ENCODE data around the gene FGF1. TPM values are rescaled to one million over a fixed set of nuclear protein-coding genes. Genes with fewer than 3 reads are reported as not detected.

Gene FGF1
- total RNA-seq, 4 donors from 2014 or later, result 0.75 to 5.9 (median 4.8) TPM

DNA sequence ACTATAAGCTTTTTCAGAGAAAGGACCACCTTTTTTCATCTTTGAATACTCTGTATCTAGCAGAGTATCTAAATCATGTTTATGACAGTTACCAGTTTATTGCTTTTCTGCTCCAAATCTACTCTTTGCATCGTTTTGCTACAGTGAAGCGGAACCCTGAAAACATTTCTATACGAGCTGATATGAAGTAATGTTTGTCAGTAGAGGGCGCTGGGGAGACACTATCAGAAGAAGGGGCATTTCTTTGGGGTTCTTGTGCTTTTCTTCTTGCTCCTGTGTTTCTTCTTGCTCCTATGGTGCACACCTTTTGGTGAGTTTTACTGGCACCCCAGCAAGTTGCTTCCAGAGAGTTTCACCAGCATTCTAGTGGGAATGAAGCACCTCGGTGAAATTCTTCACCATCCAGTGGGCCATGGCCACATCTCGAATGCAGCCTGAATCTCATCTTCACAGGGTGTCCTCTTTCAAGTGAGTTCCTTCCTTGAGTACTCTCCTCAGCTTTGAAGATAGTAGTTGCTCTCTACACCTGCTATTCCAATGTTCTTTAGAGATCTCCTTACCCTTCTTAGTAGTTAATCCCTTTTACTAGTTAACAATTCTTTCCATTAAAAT lies 98.4 kb downstream of the FGF1 start:
- TF ChIP-seq, protein P1, sequence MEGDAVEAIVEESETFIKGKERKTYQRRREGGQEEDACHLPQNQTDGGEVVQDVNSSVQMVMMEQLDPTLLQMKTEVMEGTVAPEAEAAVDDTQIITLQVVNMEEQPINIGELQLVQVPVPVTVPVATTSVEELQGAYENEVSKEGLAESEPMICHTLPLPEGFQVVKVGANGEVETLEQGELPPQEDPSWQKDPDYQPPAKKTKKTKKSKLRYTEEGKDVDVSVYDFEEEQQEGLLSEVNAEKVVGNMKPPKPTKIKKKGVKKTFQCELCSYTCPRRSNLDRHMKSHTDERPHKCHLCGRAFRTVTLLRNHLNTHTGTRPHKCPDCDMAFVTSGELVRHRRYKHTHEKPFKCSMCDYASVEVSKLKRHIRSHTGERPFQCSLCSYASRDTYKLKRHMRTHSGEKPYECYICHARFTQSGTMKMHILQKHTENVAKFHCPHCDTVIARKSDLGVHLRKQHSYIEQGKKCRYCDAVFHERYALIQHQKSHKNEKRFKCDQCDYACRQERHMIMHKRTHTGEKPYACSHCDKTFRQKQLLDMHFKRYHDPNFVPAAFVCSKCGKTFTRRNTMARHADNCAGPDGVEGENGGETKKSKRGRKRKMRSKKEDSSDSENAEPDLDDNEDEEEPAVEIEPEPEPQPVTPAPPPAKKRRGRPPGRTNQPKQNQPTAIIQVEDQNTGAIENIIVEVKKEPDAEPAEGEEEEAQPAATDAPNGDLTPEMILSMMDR (IDR thresholded peaks at IDR 0.05; ENCODE audit: low read depth), result no peak

DNA sequence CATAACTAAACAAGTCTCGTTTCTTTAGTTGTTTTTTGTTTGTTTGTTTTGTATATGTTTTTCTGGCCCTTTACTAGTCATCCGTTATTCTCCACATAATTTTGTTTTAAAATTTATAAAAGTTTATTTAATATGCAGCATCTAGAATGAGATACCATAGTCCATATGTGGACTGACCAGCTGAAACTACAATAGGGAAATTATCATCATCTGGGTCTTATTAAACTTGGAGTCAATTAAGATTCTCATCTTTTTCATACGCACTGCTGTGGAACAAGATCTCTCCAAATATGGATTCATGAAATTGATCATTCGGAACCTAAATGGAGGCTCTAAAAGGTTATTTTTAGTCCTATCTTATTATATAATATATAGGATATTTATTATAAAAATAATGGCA lies 99.3 kb downstream of the FGF1 start:
- TF ChIP-seq, protein P1 (IDR thresholded peaks at IDR 0.05; ENCODE audit: low read depth), result no peak

DNA sequence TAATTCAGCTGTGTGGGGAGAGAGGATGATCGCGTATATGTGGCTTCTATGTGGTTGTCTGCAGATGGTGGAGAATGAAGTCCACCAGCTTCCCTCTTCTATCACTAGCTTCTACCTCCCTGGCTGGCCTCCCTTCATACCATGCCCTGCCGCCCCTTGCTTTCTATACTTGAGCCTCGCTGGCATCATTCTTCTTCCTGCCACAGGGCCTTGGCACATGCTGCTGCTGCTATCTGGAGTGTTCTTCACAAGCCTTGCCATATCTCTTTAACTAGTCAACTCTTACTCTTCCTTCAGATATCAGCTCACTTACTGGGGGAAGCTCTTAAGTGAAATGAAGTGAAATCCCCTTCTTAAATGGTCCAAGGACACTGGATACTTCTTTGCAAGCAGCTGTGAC lies 100.4 kb downstream of the FGF1 start:
- TF ChIP-seq, protein P1 (IDR thresholded peaks at IDR 0.05; ENCODE audit: low read depth), result no peak

DNA sequence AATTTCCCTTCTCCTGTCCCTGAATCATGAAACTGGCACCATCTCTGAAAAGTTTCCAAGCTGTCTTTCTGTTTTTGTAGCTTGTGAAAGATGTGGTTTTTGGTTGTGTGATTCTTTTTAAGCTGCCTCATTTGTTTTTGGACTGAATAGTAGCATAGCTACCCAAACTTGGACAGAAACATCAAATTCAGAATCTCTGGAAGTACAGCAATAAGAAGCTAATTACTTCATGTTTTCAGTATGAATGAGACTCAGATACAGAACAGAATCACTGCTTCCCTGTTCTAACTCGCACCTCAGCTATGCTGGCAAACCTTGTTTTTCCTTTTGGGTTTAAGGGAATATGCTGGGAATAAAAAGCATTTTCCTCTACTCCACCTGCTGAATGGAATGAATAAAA lies 101.0 kb downstream of the FGF1 start:
- TF ChIP-seq, protein P1 (IDR thresholded peaks at IDR 0.05; ENCODE audit: low read depth), result no peak

DNA sequence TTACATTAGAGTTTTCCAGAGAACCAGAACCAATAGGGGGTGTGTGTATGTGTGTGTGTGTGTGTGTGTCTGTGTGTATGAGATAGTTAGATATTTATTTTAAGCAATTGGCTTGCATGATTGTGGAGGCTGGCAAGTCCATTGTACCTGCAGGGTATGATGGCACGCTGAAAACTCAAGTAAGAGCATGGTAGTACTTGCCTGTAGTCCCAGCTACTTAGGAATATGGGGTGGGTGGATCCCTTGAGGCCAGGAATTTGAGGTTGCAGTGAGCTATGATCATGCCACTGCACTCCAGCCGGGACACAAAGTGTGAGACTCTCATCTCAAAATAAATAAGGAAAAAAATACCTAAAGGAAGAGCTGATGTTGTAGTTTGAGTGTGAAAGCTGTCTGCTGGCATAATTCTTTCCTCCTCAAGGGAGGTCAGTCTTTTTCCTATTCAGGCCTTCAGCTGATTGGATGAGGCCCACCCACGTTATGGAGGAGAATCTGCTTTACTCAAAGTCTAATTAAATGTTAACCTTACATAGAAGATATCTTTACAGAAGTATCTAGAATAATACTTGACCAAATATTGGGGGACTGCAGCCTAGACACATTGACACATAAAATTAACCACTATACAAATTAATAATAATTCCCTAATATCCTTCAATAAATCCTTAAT lies 107.6 kb downstream of the FGF1 start:
- TF ChIP-seq, protein P1 (IDR thresholded peaks at IDR 0.05; ENCODE audit: low read depth), result no peak

DNA sequence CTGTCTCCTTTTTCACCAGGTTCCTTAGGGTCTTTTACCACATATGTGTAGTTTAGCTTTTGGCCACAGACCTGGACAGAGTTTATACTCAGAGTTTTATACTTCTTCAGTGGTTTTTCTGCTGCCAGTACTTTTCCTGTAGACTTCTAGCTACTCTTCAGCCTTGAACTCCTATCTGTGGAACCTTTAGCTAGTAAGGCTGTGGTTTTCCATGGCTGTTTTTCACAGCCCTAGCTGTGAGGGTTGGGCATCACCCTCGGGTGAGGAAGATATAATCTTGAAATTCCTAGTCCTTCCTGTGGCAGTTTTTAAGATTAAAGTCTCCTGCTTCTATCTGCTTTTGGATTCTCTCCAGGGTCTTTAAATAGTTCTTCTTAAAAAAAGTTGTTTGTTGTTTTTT lies 109.1 kb downstream of the FGF1 start:
- TF ChIP-seq, protein P1 (IDR thresholded peaks at IDR 0.05; ENCODE audit: low read depth), result no peak

DNA sequence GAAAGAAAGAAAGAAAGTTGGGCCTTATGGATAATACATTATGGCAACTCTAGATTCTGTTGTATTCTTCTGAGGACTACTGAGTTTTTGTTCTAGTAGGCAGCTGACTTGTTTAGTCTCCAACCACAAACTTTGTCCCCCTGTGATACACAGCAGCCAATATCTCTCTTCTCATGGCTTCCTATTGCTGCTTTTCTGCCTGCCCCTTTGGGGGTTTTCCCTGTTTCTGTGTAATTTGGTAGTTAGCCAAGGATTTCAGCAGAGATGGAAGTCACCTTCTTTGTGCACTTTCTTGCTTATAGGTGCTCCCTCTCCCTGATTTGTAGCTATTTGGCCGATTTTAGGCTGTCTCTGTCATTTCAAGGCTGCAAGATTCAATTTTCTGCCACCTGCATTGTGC lies 109.6 kb downstream of the FGF1 start:
- TF ChIP-seq, protein P1 (IDR thresholded peaks at IDR 0.05; ENCODE audit: low read depth), result no peak

All from subcutaneous adipose tissue (tissue), 4 donors.